Type B pancreatic cell (in vitro differentiated cells): ENCODE results near the gene ETFA. TPM values are rescaled to one million over a fixed set of nuclear protein-coding genes. Genes with fewer than 3 reads are reported as not detected.
A peak's percentile ranks its signal among the peaks of the same experiment; 100 is the strongest.

Experiments used
- DNase-seq: peaks from one replicate; pipeline ENCODE4 v3.0.0; 2021; ENCODE audit warnings: mixed read lengths; ENCODE audit not compliant: unreplicated experiment; ENCODE audit errors: extremely low spot score
- H3K27ac Mint-ChIP-seq: 2 replicates; pipeline ENCODE4 v1.8.0; 2021; ENCODE audit warnings: mild to moderate bottlenecking, mixed read lengths
- H3K27me3 Mint-ChIP-seq: 2 replicates; pipeline ENCODE4 v1.8.0; 2021; ENCODE audit warnings: mixed read lengths
- H3K36me3 Mint-ChIP-seq: 2 replicates; pipeline ENCODE4 v1.8.0; 2021; ENCODE audit warnings: mixed read lengths
- H3K4me1 Mint-ChIP-seq: one replicate; pipeline ENCODE4 v1.8.0; 2021; ENCODE audit warnings: mixed read lengths; ENCODE audit not compliant: unreplicated experiment
- H3K4me3 Mint-ChIP-seq: 2 replicates; pipeline ENCODE4 v1.8.0; 2021; ENCODE audit warnings: mild to moderate bottlenecking, mixed read lengths
- H3K9me3 Mint-ChIP-seq: 2 replicates; pipeline ENCODE4 v1.8.0; 2021; ENCODE audit warnings: mixed read lengths
- CTCF ChIP-seq: fragments of 200-600 bp; sonication (generic); conservative IDR thresholded peaks from 2 replicates; pipeline ENCODE4 v1.5.0; 2021; ENCODE audit warnings: antibody characterized with exemption, mild to moderate bottlenecking
- total RNA-seq: library from RNA; stranded (reverse); gene quantifications from 2 replicates; pipeline ENCODE4 v1.2.1, GENCODE V29; 2021; ENCODE audit warnings: low replicate concordance

Gene ETFA
- total RNA-seq, 1 donor from 2014 or later: 149 TPM

- H3K36me3 Mint-ChIP-seq: peaks cover 7% of the 10 kb centered on the region
- no peak for DNase-seq
- peak overlapping the region; percentile 82 for H3K4me3 Mint-ChIP-seq
- H3K9me3 Mint-ChIP-seq: no peaks in the 10 kb centered on the region
- no peak for TF ChIP-seq CTCF
- H3K27ac Mint-ChIP-seq: peak overlapping the region; percentile 22
- peaks cover 13% of the 10 kb centered on the region for H3K4me1 Mint-ChIP-seq
- peaks cover 84% of the 10 kb centered on the region for H3K27me3 Mint-ChIP-seq
These were observed 34.8 kb upstream of the ETFA start for GRCh38 chr15:76345880-76346668.

- H3K27ac Mint-ChIP-seq: peak overlapping the region; percentile 22
- peaks cover 13% of the 10 kb centered on the region for H3K4me1 Mint-ChIP-seq
These were observed 34.3 kb upstream of the ETFA start for GRCh38 chr15:76345583-76345879.

GRCh38 chr15:76344893-76345582 lies 33.8 kb upstream of the ETFA start:
- peaks cover 86% of the 10 kb centered on the region for H3K27me3 Mint-ChIP-seq
- H3K27ac Mint-ChIP-seq: peak overlapping the region; percentile 22
- H3K4me3 Mint-ChIP-seq: peak overlapping the region; percentile 82
- H3K4me1 Mint-ChIP-seq: peaks cover 13% of the 10 kb centered on the region
- no peak for DNase-seq
- H3K9me3 Mint-ChIP-seq: no peaks in the 10 kb centered on the region
- peaks cover 7% of the 10 kb centered on the region for H3K36me3 Mint-ChIP-seq
- no peak for TF ChIP-seq CTCF

More at GRCh38 chr15:76345583-76345879, 34.3 kb upstream of the ETFA start:
- DNase-seq: no peak
- Mint-ChIP-seq H3K9me3 (no peaks in the 10 kb centered on the region), H3K27me3 (peaks cover 86% of the 10 kb centered on the region), H3K36me3 (peaks cover 7% of the 10 kb centered on the region), H3K4me3 (peak overlapping the region; percentile 82)
- no peak for TF ChIP-seq CTCF

- H3K9me3 Mint-ChIP-seq: no peaks in the 10 kb centered on the region
- H3K4me1 Mint-ChIP-seq: peaks cover 16% of the 10 kb centered on the region
- no peak for TF ChIP-seq CTCF
- H3K36me3 Mint-ChIP-seq: peaks cover 6% of the 10 kb centered on the region
- peak overlapping the region; percentile 58 for H3K4me3 Mint-ChIP-seq
- DNase-seq: no peak
- peaks cover 87% of the 10 kb centered on the region for H3K27me3 Mint-ChIP-seq
- H3K27ac Mint-ChIP-seq: no peak overlapping the region
These were observed 32.2 kb upstream of the ETFA start for GRCh38 chr15:76343313-76343996.

GRCh38 chr15:76342382-76343201 lies 31.3 kb upstream of the ETFA start:
- H3K4me3 Mint-ChIP-seq: peak overlapping the region; percentile 85
- H3K27ac Mint-ChIP-seq: peak overlapping the region; percentile 69
- H3K4me1 Mint-ChIP-seq: peaks cover 18% of the 10 kb centered on the region
- H3K9me3 Mint-ChIP-seq: no peaks in the 10 kb centered on the region
- H3K27me3 Mint-ChIP-seq: peaks cover 82% of the 10 kb centered on the region
- H3K36me3 Mint-ChIP-seq: peaks cover 3% of the 10 kb centered on the region
- DNase-seq: no peak
- no peak for TF ChIP-seq CTCF
